Neural progenitor cell (in vitro differentiated cells): ENCODE results near the gene CORIN. TPM values are rescaled to one million over a fixed set of nuclear protein-coding genes. Genes with fewer than 3 reads are reported as not detected.

Experiments
- DNase-seq: peaks from one replicate; pipeline ENCODE4 v3.0.0-alpha.2; 2016; ENCODE audit warnings: low spot score
- H2AFZ ChIP-seq: fragments of 200-600 bp; sonication (generic); replicated peaks from 2 replicates; pipeline ENCODE4 v1.6.1; 2016; ENCODE audit warnings: antibody characterized with exemption
- H3F3A ChIP-seq: fragments of 200-600 bp; sonication (generic); 2 replicates; pipeline ENCODE4 v1.6.1; 2016; ENCODE audit warnings: antibody characterized with exemption, low read depth
- H3K27ac ChIP-seq: fragments of 200-600 bp; sonication (generic); 2 replicates; pipeline ENCODE4 v1.5.1; 2016; ENCODE audit warnings: mild to moderate bottlenecking
- H3K27me3 ChIP-seq: fragments of 200-600 bp; sonication (generic); 2 replicates; pipeline ENCODE4 v1.6.1; 2016; ENCODE audit warnings: mild to moderate bottlenecking, moderate library complexity
- H3K36me3 ChIP-seq: fragments of 200-600 bp; sonication (generic); 2 replicates; pipeline ENCODE4 v1.5.1; 2016
- H3K4me1 ChIP-seq: fragments of 200-600 bp; sonication (generic); 2 replicates; pipeline ENCODE4 v1.6.1; 2016; ENCODE audit warnings: mixed run types
- H3K4me2 ChIP-seq: fragments of 200-600 bp; sonication (generic); 2 replicates; pipeline ENCODE4 v1.6.1; 2016
- H3K4me3 ChIP-seq: fragments of 200-600 bp; sonication (generic); 2 replicates; pipeline ENCODE4 v1.5.1; 2016
- H3K79me2 ChIP-seq: fragments of 200-600 bp; sonication (generic); 2 replicates; pipeline ENCODE4 v1.6.1; 2016; ENCODE audit warnings: low read depth
- H3K9ac ChIP-seq: fragments of 200-600 bp; sonication (generic); 2 replicates; pipeline ENCODE4 v1.6.1; 2016
- H3K9me3 ChIP-seq: fragments of 200-600 bp; sonication (generic); 2 replicates; pipeline ENCODE4 v1.5.1; 2016; ENCODE audit warnings: low read depth
- H4K20me1 ChIP-seq: fragments of 200-600 bp; sonication (generic); 2 replicates; pipeline ENCODE4 v1.6.1; 2016; ENCODE audit warnings: low read depth
- H3K27ac Mint-ChIP-seq: 3 replicates; pipeline ENCODE4 v1.8.0; 2021; ENCODE audit warnings: mixed read lengths
- H3K27me3 Mint-ChIP-seq: 2 replicates; pipeline ENCODE4 v1.8.0; 2022; ENCODE audit warnings: low read depth, mild to moderate bottlenecking, inconsistent platforms, moderate library complexity, mixed read lengths; ENCODE audit not compliant: insufficient read depth
- H3K36me3 Mint-ChIP-seq: 3 replicates; pipeline ENCODE4 v1.8.0; 2021; ENCODE audit warnings: mixed read lengths
- H3K4me1 Mint-ChIP-seq: 3 replicates; pipeline ENCODE4 v1.8.0; 2021; ENCODE audit warnings: mixed read lengths
- H3K4me3 Mint-ChIP-seq: 3 replicates; pipeline ENCODE4 v1.8.0; 2021; ENCODE audit warnings: mild to moderate bottlenecking, moderate library complexity, mixed read lengths
- H3K9me3 Mint-ChIP-seq: 3 replicates; pipeline ENCODE4 v1.8.0; 2020; ENCODE audit warnings: mixed read lengths
- CTCF ChIP-seq: fragments of 200-600 bp; sonication (generic); IDR thresholded peaks from 2 replicates; pipeline ENCODE4 v1.5.1; 2017; ENCODE audit warnings: antibody characterized with exemption, mild to moderate bottlenecking
- EZH2 ChIP-seq: fragments of 200-600 bp; sonication (generic); IDR thresholded peaks from 2 replicates; pipeline ENCODE4 v1.6.1; 2017; ENCODE audit warnings: antibody characterized with exemption, mild to moderate bottlenecking, moderate library complexity
- EZH2phosphoT487 ChIP-seq: fragments of 200-600 bp; sonication (generic); IDR thresholded peaks from 2 replicates; pipeline ENCODE4 v1.6.1; 2017; ENCODE audit warnings: antibody characterized with exemption
- total RNA-seq: library from RNA; depleted of rRNA; stranded (reverse); fragments of >200 nt; gene quantifications from 2 replicates; pipeline ENCODE4 v1.2.3, GENCODE V29; 2015; ENCODE audit warnings: low replicate concordance

Gene CORIN
- total RNA-seq, 1 donor from 2014 or later, result not detected

GRCh38 chr4:47703956-47704355 is 133.9 kb downstream of the CORIN start:
- H3K4me1 Mint-ChIP-seq, result peaks cover 25% of the 10 kb centered on the region
- no peak overlapping the region for H3K4me2 ChIP-seq
- H3K9ac ChIP-seq, result no peak overlapping the region
- no peak overlapping the region for H2AFZ ChIP-seq
- no peak for TF ChIP-seq EZH2
- TF ChIP-seq EZH2phosphoT487, result no peak
- no peak for TF ChIP-seq CTCF
- H3K36me3 Mint-ChIP-seq, result no peaks in the 10 kb centered on the region
- H3K27me3 ChIP-seq, result no peaks in the 10 kb centered on the region
- H3K36me3 ChIP-seq, result no peaks in the 10 kb centered on the region
- H3F3A ChIP-seq, result no peaks in the 10 kb centered on the region
- peak overlapping the region; percentile 44 for H3K4me3 Mint-ChIP-seq
- H3K4me1 ChIP-seq, result no peaks in the 10 kb centered on the region
- no peak overlapping the region for H3K4me3 ChIP-seq
- H3K79me2 ChIP-seq, result no peaks in the 10 kb centered on the region
- no peaks in the 10 kb centered on the region for H3K9me3 Mint-ChIP-seq
- H3K9me3 ChIP-seq, result no peaks in the 10 kb centered on the region
- H3K27ac ChIP-seq, result no peak overlapping the region
- DNase-seq, result no peak
- H4K20me1 ChIP-seq, result no peaks in the 10 kb centered on the region
- peaks cover 8% of the 10 kb centered on the region for H3K27me3 Mint-ChIP-seq
- peak overlapping the region; percentile 28 for H3K27ac Mint-ChIP-seq

DNA sequence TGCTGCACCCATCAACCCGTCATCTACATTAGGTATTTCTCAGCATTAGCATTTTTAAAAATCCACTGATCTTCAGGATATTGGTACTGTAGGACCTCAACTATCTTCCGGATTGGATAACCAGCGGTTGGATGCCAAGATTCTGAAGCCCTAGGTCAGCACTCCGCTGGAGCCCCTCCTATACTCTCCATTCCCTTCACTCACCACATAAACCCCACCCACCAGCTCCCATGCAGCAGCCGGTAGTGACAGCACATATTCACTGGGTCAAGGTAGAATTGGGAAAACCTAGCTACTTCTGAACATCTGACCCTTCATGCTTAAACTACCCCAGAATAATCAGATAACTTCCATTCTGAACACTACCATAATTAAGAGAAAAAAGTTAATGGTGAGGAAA is 134.9 kb downstream of the CORIN start:
- Histone ChIP-seq H3K4me2 (no peak overlapping the region), H3K4me1 (no peaks in the 10 kb centered on the region), H4K20me1 (no peaks in the 10 kb centered on the region), H3K79me2 (no peaks in the 10 kb centered on the region), H2AFZ (no peak overlapping the region), H3K4me3 (no peak overlapping the region), H3K27me3 (no peaks in the 10 kb centered on the region), H3F3A (no peaks in the 10 kb centered on the region), H3K27ac (no peak overlapping the region), H3K36me3 (no peaks in the 10 kb centered on the region), H3K9me3 (no peaks in the 10 kb centered on the region), H3K9ac (no peak overlapping the region)
- TF ChIP-seq CTCF (no peak), EZH2phosphoT487 (no peak), EZH2 (no peak)
- DNase-seq, result no peak
- H3K4me1 Mint-ChIP-seq, result peaks cover 25% of the 10 kb centered on the region
- H3K4me3 Mint-ChIP-seq, result no peak overlapping the region
- H3K27me3 Mint-ChIP-seq, result peaks cover 8% of the 10 kb centered on the region
- H3K27ac Mint-ChIP-seq, result no peak overlapping the region
- H3K36me3 Mint-ChIP-seq, result no peaks in the 10 kb centered on the region
- H3K9me3 Mint-ChIP-seq, result no peaks in the 10 kb centered on the region

DNA sequence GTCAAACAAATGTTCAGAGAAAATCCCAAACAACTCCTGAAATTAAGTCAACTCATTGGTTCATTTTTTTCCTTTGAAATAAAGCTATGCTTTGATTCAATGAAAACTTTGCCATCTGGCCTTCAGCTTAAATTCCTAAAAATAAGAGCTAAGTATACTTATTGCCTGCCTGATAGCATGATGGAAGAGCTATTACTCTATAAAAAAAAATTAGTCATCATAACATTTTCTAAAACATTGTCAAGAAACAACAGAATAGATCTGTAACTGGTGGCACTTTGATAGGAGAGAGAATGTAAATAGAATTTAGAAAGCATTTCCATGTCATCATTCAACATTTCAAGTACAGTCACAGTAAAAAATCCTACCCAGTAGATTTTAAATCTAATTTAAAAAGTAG is 136.6 kb downstream of the CORIN start:
- no peaks in the 10 kb centered on the region for H3K9me3 ChIP-seq
- DNase-seq, result no peak
- Mint-ChIP-seq H3K27ac (no peak overlapping the region), H3K27me3 (peaks cover 5% of the 10 kb centered on the region), H3K4me3 (no peak overlapping the region), H3K9me3 (no peaks in the 10 kb centered on the region), H3K36me3 (no peaks in the 10 kb centered on the region), H3K4me1 (peaks cover 25% of the 10 kb centered on the region)
- no peak overlapping the region for H3K4me2 ChIP-seq
- H3K9ac ChIP-seq, result no peak overlapping the region
- TF ChIP-seq EZH2phosphoT487 (no peak), CTCF (no peak), EZH2 (no peak)
- H3K27ac ChIP-seq, result no peak overlapping the region
- H3K4me3 ChIP-seq, result no peak overlapping the region
- no peaks in the 10 kb centered on the region for H3K36me3 ChIP-seq
- no peaks in the 10 kb centered on the region for H3K4me1 ChIP-seq
- H3F3A ChIP-seq, result no peaks in the 10 kb centered on the region
- no peak overlapping the region for H2AFZ ChIP-seq
- H3K27me3 ChIP-seq, result no peaks in the 10 kb centered on the region
- H3K79me2 ChIP-seq, result no peaks in the 10 kb centered on the region
- no peaks in the 10 kb centered on the region for H4K20me1 ChIP-seq

- Histone ChIP-seq H3K27me3 (no peaks in the 10 kb centered on the region), H3F3A (no peaks in the 10 kb centered on the region), H3K36me3 (no peaks in the 10 kb centered on the region), H3K79me2 (no peaks in the 10 kb centered on the region), H4K20me1 (no peaks in the 10 kb centered on the region), H3K4me3 (no peak overlapping the region), H3K27ac (no peak overlapping the region), H2AFZ (no peak overlapping the region), H3K4me2 (no peak overlapping the region), H3K9ac (no peak overlapping the region), H3K9me3 (no peaks in the 10 kb centered on the region), H3K4me1 (no peaks in the 10 kb centered on the region)
- no peak for TF ChIP-seq EZH2
- no peak for TF ChIP-seq EZH2phosphoT487
- no peak for TF ChIP-seq CTCF
- H3K9me3 Mint-ChIP-seq, result no peaks in the 10 kb centered on the region
- peaks cover 9% of the 10 kb centered on the region for H3K4me1 Mint-ChIP-seq
- H3K27ac Mint-ChIP-seq, result no peak overlapping the region
- no peak for DNase-seq
- no peaks in the 10 kb centered on the region for H3K27me3 Mint-ChIP-seq
- H3K4me3 Mint-ChIP-seq, result no peak overlapping the region
- H3K36me3 Mint-ChIP-seq, result no peaks in the 10 kb centered on the region
Measured at GRCh38 chr4:47698837-47699236, 139.0 kb downstream of the CORIN start.
